ENCODE measurements around the gene ITGA3. TPM values are rescaled to one million over a fixed set of nuclear protein-coding genes. Genes with fewer than 3 reads are reported as not detected.

Gene ITGA3
- total RNA-seq, 1 experiment from 2014 or later = 539 TPM

- H3K4me1 Mint-ChIP-seq (ENCODE audit: low read depth, unreplicated experiment) = peaks cover 73% of the 10 kb centered on the region
- no peaks in the 10 kb centered on the region for H3K27me3 Mint-ChIP-seq (ENCODE audit: unreplicated experiment)
- intact Hi-C loops (cut with micrococcal nuclease; ENCODE audit: unreplicated experiment) = no loop called here
- no peak for TF ChIP-seq CTCF (IDR thresholded peaks at IDR 0.05; ENCODE audit: unreplicated experiment)
- peak overlapping the region; percentile 96 for H3K27ac Mint-ChIP-seq (ENCODE audit: unreplicated experiment)
- no TSS peak for BruUV-seq (replicated peaks)
- H3K9me3 Mint-ChIP-seq (ENCODE audit: low read depth, unreplicated experiment) = peaks cover 3% of the 10 kb centered on the region
- CTCF ChIA-PET = interaction anchor here (1.1 to 10.4 kb wide), 3 partner anchors 9 to 40 kb away, joined by 3 to 142 read pairs (median 5); no protein-coding TSS in a partner anchor
- DNase-seq = no peak
- H3K4me3 Mint-ChIP-seq (ENCODE audit: low read depth, unreplicated experiment) = peak overlapping the region; percentile 46
- H3K36me3 Mint-ChIP-seq (ENCODE audit: insufficient read depth, unreplicated experiment) = peaks cover 90% of the 10 kb centered on the region
These were observed 2.3 kb upstream of the ITGA3 start for GRCh38 chr17:50053654-50053960.

- Mint-ChIP-seq H3K36me3 (ENCODE audit: insufficient read depth, unreplicated experiment) (peaks cover 92% of the 10 kb centered on the region), H3K4me1 (ENCODE audit: low read depth, unreplicated experiment) (peaks cover 72% of the 10 kb centered on the region), H3K27ac (ENCODE audit: unreplicated experiment) (peak overlapping the region; percentile 96), H3K27me3 (ENCODE audit: unreplicated experiment) (no peaks in the 10 kb centered on the region), H3K9me3 (ENCODE audit: low read depth, unreplicated experiment) (no peaks in the 10 kb centered on the region), H3K4me3 (ENCODE audit: low read depth, unreplicated experiment) (peak overlapping the region; percentile 82)
- CTCF ChIA-PET = interaction anchor here (1.3 to 10.4 kb wide), 5 partner anchors 10 to 57 kb away, joined by 4 to 142 read pairs (median 9); no protein-coding TSS in a partner anchor
- TSS peak; percentile 89 for BruUV-seq (replicated peaks)
- intact Hi-C loops (cut with micrococcal nuclease; ENCODE audit: unreplicated experiment) = loop anchor here (1.0 to 5.0 kb wide), 2 partner anchors 28 to 37 kb away; no protein-coding TSS in a partner anchor
- TF ChIP-seq CTCF (IDR thresholded peaks at IDR 0.05; ENCODE audit: unreplicated experiment) = no peak
- DNase-seq = peak; percentile 95
These were observed 870 bp upstream of the ITGA3 start for GRCh38 chr17:50055055-50055425.

GRCh38 chr17:50056217-50056960 is 479 bp downstream of the ITGA3 start:
- DNase-seq = peak; percentile 88
- Mint-ChIP-seq H3K9me3 (ENCODE audit: low read depth, unreplicated experiment) (no peaks in the 10 kb centered on the region), H3K4me1 (ENCODE audit: low read depth, unreplicated experiment) (peaks cover 74% of the 10 kb centered on the region), H3K4me3 (ENCODE audit: low read depth, unreplicated experiment) (peak overlapping the region; percentile 82), H3K27ac (ENCODE audit: unreplicated experiment) (peak overlapping the region; percentile 96), H3K27me3 (ENCODE audit: unreplicated experiment) (no peaks in the 10 kb centered on the region), H3K36me3 (ENCODE audit: insufficient read depth, unreplicated experiment) (peaks cover 98% of the 10 kb centered on the region)
- no TSS peak for BruUV-seq (replicated peaks)
- intact Hi-C loops (cut with micrococcal nuclease; ENCODE audit: unreplicated experiment) = loop anchor here (5.0 kb wide), 1 partner anchor 36 kb away; no protein-coding TSS in a partner anchor
- TF ChIP-seq CTCF (IDR thresholded peaks at IDR 0.05; ENCODE audit: unreplicated experiment) = no peak
- CTCF ChIA-PET = interaction anchor here (0.6 to 10.4 kb wide), 15 partner anchors 9 to 195 kb away, joined by 3 to 142 read pairs (median 4); partner anchors contain the start of gene DLX3

GRCh38 chr17:50056961-50057330 is 1.0 kb downstream of the ITGA3 start:
- no peak for TF ChIP-seq CTCF (IDR thresholded peaks at IDR 0.05; ENCODE audit: unreplicated experiment)
- intact Hi-C loops (cut with micrococcal nuclease; ENCODE audit: unreplicated experiment) = loop anchor here (5.0 kb wide), 1 partner anchor 35 kb away; no protein-coding TSS in a partner anchor
- Mint-ChIP-seq H3K36me3 (ENCODE audit: insufficient read depth, unreplicated experiment) (peaks cover 98% of the 10 kb centered on the region), H3K27ac (ENCODE audit: unreplicated experiment) (peak overlapping the region; percentile 96), H3K27me3 (ENCODE audit: unreplicated experiment) (no peaks in the 10 kb centered on the region), H3K4me3 (ENCODE audit: low read depth, unreplicated experiment) (peak overlapping the region; percentile 82), H3K9me3 (ENCODE audit: low read depth, unreplicated experiment) (no peaks in the 10 kb centered on the region), H3K4me1 (ENCODE audit: low read depth, unreplicated experiment) (peaks cover 74% of the 10 kb centered on the region)
- DNase-seq = no peak
- BruUV-seq (replicated peaks) = no TSS peak
- CTCF ChIA-PET = interaction anchor here (0.7 to 10.4 kb wide), 12 partner anchors 8 to 62 kb away, joined by 3 to 142 read pairs (median 4); partner anchors contain the start of gene DLX3
